Dendritic cell treated with granulocyte-macrophage colony-stimulating factor and Interleukin-4, amounts not matched to agents 40 ng/mL and 50 ng/mL, for 4 days (primary cell): ENCODE data around the gene OBSL1.

ENCODE experiments used
- H3K27ac Mint-ChIP-seq: one replicate; pipeline ENCODE4 v1.8.0; 2022; ENCODE audit warnings: mild to moderate bottlenecking, mixed read lengths
- H3K27me3 Mint-ChIP-seq: one replicate; pipeline ENCODE4 v1.8.0; 2022; ENCODE audit warnings: mild to moderate bottlenecking, mixed read lengths
- H3K36me3 Mint-ChIP-seq: one replicate; pipeline ENCODE4 v1.8.0; 2022; ENCODE audit warnings: low read depth, mixed read lengths
- H3K4me1 Mint-ChIP-seq: one replicate; pipeline ENCODE4 v1.8.0; 2022; ENCODE audit warnings: low read depth, mixed read lengths
- H3K4me3 Mint-ChIP-seq: one replicate; pipeline ENCODE4 v1.8.0; 2022; ENCODE audit warnings: mild to moderate bottlenecking, moderate library complexity, mixed read lengths
- H3K9me3 Mint-ChIP-seq: one replicate; pipeline ENCODE4 v1.8.0; 2022; ENCODE audit warnings: mixed read lengths
- intact Hi-C: fragments of 100-400 bp; cut with micrococcal nuclease; formaldehyde crosslinking; loops from one replicate; pipeline ENCODE4 v1.15.0; 2022

Gene OBSL1

DNA sequence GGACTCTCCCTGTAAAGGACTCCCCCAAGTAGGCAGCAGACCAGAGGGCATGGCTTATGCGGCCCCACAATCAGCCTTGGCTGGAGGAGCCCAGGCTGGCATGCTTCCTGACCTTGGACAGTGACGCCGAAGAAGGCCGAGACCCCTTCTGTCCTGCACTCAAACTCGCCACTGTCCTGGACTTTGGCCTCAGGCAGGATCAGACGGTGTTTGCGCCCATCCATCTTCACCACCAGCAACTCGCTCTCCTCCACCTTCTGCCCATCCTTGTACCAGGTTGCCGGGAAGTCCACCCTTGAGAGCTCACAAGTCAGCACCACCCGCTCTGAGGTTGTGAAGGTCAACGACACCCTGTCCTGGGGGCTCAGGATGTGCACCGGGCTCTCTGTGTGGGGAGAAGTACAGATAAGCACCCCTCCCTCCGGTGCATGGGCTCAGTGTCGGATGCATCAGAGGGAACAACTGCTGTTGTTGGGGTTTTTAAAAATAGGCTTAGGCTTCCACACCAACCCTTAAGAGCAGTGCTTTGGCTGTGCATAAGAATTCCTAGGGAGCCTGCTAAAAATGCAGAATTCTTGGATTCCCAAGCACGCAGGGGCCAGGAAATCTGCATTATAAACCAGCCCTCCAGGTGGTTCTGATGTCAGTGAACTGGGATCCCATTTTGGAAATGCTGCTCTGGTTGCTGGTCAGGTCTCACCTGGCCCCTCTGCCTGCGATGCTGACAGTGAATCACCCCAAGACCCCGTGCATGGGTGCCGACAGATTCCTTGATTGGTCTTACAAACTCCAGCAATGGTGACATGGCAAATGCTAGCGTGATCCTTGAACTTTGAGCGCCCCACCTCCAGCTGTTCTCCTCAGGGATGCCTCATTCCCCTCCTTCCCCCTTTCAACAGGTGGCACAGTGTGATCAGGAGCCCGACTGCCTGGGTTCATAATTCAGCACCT is 5.9 kb downstream of the OBSL1 start:
- Mint-ChIP-seq H3K4me3 (no peak overlapping the region), H3K9me3 (no peaks in the 10 kb centered on the region), H3K27ac (no peak overlapping the region), H3K27me3 (peaks cover 22% of the 10 kb centered on the region), H3K4me1 (peaks cover 4% of the 10 kb centered on the region), H3K36me3 (no peaks in the 10 kb centered on the region)
- intact Hi-C loops, result no loop called here

DNA sequence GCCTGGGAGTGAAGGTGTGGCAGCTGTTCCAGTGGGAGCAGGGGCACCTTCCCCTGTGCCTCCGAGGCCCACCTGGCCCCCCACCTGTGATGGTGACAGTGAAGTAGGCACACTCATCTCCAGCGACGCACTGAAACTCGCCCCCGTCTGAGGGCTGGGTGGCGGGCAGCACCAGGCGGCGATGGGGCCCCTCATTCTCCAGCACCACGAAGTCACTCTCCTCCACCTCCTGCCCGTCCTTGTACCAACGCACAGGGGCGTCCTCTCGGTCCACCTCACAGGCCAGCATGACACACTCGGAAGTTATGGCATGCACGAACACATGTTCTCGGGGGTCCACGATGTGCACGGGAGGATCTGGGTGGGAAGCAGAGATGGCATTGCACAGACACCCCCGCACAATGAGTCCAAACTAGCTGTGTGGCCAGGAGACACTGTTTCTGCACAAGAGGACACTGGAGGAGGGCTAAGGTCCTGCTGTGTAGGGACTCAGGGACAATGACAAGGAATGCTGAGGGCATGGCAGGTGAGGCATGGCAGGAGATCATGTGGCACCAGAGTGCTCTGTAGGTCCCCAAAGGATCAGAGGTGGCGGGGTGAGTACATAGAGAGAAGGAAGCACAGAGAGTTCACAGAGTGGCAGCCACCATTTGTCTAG is 7.9 kb downstream of the OBSL1 start:
- Mint-ChIP-seq H3K27ac (no peak overlapping the region), H3K4me1 (no peaks in the 10 kb centered on the region), H3K9me3 (no peaks in the 10 kb centered on the region), H3K4me3 (no peak overlapping the region), H3K27me3 (peaks cover 4% of the 10 kb centered on the region), H3K36me3 (no peaks in the 10 kb centered on the region)
- intact Hi-C loops, result no loop called here

DNA sequence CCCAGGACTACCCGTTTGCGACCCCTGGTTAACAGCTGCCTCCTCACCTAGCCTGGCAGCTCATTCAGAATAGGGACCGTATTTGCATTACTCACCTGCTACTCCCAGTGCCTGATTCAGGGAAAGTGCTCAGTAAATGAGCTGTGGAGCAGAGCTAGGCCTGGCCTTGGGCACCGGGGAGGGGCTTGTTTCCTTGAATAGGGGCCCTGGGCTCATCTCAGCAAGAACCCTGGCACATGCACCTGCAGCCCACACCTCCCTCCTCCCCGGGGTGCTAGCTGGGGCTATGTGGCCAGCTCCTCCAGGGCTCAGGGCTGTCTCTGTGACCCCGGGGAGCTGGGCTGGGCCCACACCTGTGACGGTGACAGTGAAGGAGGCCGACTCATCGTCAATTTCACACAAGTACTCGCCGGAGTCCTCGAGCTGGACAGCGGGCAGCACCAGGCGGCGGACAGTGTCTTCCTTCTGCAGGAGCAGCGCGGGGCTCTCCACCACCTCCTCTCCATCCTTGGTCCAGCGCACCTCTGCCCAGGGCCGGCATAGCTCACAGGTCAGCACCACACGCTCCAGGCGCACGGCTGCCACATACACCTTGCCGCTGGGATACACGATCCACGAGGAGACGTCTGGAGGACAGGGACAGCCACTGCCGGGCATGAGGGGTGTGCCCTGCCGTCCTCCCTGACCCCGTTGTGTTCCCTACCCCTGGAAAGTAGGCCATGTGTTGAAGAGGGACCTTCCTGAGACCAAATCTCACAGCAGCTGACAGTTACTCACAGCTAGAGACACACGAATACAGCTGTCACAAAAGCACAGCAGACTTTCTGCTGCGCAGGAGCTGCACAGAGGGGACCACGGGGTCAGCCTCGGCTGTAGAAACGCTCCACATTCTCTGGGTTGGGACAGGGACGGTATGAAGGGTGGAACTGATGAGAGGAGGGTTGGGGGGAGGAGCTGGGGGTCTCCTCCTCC is 9.0 kb downstream of the OBSL1 start:
- H3K27ac Mint-ChIP-seq, result no peak overlapping the region

DNA sequence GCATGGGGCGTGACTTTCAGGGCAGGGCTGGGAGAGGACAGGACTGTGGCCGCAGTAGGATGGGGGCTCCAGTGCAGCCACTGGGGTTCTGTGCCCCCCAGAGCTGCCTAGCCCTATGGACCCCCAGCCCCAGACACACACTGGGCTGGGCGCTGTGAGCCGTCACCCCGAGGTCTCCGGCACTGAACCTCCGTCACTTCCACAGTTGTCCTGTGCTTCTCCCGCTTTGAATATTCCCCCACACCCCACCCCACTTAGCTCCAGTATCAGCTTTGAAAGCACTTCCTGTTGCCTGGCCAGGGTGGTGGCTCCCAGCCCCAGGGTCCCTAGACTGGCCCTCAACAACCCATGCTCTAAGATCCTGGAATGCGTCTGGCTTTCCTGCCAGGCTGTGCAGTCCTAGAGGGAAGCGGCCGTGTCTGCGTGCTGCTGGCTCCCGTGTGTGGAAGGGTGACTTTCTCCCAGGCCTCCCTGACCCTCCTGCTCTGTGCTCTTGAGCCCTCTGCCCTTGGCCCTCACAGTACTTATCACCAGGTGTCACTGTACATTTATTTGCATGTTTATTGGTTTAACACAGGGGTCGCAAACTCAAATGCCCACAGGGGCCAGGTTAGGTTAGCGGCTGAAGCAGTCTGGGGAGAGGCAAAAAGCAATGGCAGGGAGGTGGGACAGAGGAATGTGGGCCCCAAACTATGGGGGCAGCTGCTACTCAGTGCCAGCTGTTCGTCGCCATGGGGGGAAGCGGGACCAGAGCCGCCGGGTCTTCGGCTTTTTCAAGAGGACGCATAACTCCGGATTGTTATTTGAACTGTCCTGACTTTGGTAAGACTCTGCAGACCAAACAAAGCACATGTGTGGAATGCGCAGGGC is 9.9 kb downstream of the OBSL1 start:
- no peak overlapping the region for H3K27ac Mint-ChIP-seq
- no peaks in the 10 kb centered on the region for H3K36me3 Mint-ChIP-seq
- H3K27me3 Mint-ChIP-seq, result no peaks in the 10 kb centered on the region
- no peak overlapping the region for H3K4me3 Mint-ChIP-seq
- intact Hi-C loops, result no loop called here
- H3K9me3 Mint-ChIP-seq, result no peaks in the 10 kb centered on the region
- no peaks in the 10 kb centered on the region for H3K4me1 Mint-ChIP-seq

More for the DNA sequence above, 9.0 kb downstream of the OBSL1 start:
- no peak overlapping the region for H3K4me3 Mint-ChIP-seq
- H3K36me3 Mint-ChIP-seq, result no peaks in the 10 kb centered on the region
- no peaks in the 10 kb centered on the region for H3K27me3 Mint-ChIP-seq
- no peaks in the 10 kb centered on the region for H3K9me3 Mint-ChIP-seq
- no peaks in the 10 kb centered on the region for H3K4me1 Mint-ChIP-seq
- intact Hi-C loops, result no loop called here

DNA sequence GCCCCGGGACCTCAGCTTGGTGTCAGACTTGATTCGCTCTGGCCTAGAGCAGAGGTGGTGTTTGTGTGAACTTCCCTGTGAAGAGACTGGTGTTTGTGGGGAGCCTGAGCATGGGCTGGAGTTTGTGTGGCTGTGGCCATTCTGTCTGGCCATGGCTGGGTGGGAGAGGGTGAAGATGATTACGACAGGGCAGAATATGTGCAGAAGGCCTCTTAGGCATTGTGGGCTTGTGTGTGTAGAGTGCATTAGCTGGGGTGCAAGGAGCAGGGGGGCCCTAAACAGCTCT is 10.5 kb downstream of the OBSL1 start:
- H3K36me3 Mint-ChIP-seq, result no peaks in the 10 kb centered on the region
- intact Hi-C loops, result no loop called here
- H3K4me1 Mint-ChIP-seq, result no peaks in the 10 kb centered on the region
- H3K9me3 Mint-ChIP-seq, result no peaks in the 10 kb centered on the region
- H3K27ac Mint-ChIP-seq, result no peak overlapping the region
- H3K4me3 Mint-ChIP-seq, result no peak overlapping the region
- no peaks in the 10 kb centered on the region for H3K27me3 Mint-ChIP-seq

DNA sequence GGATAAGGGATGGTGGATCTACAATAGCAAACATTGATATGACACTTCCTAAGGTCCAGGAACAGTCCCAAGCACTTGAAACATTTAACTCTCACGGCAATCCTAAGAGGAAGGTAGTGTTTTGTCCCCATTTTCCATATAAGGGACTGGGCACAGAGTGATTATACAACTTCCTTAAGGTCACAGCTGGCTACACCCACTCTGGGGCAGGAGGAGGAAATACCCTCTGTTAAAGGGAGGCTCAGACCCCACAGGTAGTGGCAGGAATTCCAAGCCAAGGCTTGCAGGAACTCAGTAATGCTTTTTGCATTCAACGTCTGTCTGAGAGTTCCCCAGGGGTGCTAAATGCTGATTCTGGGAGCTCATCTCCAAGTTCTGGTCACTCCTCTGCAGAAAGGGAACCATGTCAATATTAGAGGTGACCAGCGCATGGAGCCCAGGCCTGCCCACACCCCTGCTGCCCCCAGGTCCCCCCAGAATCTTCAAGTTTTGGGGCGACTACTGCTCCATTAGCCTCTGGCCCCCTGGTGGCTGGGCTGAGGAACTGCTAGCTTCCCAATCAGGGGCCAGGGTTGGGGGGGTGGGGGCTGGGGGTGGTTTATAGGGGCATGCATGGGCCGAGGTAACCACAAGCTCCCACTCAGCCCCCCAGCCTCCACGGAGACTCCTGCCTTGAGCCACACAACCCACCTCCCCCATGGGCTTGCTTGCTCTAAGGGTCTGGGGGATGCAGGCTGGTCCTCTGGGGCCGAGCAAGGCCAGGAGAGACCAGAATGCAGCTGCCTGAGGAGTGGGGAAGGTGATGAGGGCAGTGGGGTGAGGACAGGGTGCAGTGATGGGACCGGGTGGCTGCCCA is 11.1 kb downstream of the OBSL1 start:
- H3K4me1 Mint-ChIP-seq, result no peaks in the 10 kb centered on the region
- H3K36me3 Mint-ChIP-seq, result no peaks in the 10 kb centered on the region
- no peak overlapping the region for H3K4me3 Mint-ChIP-seq
- intact Hi-C loops, result no loop called here
- H3K9me3 Mint-ChIP-seq, result no peaks in the 10 kb centered on the region
- H3K27ac Mint-ChIP-seq, result no peak overlapping the region
- H3K27me3 Mint-ChIP-seq, result no peaks in the 10 kb centered on the region

DNA sequence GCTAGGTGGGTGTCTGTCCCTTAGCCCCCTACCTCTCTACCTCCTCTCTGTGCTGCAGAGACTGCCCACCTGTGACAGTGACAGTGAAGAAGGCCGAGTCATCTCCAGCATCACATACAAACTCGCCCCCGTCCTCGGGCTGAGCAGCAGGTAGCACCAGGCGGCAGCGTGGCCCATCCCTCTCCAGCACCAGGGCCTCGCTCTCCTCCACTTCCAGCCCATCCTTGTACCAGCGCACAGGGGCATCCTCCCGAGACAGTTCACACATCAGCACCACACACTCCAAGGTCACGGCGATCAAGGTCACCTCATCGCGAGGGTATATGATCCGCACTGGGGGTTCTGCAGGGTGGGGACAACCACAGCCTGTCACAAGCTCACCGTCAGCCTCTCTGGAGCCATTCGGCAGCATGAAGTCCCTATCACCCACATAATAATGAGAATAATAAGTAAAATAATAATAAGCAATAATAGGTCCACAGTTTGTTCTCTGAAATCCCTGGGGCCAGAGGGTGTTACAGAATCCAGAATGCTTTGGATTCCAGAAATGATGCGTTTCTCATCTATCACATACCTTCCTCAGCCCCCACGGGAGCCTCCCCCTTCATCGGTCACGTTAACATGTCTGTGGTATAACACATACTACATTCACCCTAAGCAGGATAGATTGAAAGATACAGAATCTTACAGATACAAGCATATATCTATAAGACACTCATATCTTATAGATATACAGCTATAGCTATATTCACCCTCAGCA is 12.0 kb downstream of the OBSL1 start:
- H3K27ac Mint-ChIP-seq, result no peak overlapping the region
- H3K4me1 Mint-ChIP-seq, result no peaks in the 10 kb centered on the region
- peaks cover 5% of the 10 kb centered on the region for H3K27me3 Mint-ChIP-seq
- intact Hi-C loops, result no loop called here
- H3K9me3 Mint-ChIP-seq, result no peaks in the 10 kb centered on the region
- no peaks in the 10 kb centered on the region for H3K36me3 Mint-ChIP-seq
- no peak overlapping the region for H3K4me3 Mint-ChIP-seq

DNA sequence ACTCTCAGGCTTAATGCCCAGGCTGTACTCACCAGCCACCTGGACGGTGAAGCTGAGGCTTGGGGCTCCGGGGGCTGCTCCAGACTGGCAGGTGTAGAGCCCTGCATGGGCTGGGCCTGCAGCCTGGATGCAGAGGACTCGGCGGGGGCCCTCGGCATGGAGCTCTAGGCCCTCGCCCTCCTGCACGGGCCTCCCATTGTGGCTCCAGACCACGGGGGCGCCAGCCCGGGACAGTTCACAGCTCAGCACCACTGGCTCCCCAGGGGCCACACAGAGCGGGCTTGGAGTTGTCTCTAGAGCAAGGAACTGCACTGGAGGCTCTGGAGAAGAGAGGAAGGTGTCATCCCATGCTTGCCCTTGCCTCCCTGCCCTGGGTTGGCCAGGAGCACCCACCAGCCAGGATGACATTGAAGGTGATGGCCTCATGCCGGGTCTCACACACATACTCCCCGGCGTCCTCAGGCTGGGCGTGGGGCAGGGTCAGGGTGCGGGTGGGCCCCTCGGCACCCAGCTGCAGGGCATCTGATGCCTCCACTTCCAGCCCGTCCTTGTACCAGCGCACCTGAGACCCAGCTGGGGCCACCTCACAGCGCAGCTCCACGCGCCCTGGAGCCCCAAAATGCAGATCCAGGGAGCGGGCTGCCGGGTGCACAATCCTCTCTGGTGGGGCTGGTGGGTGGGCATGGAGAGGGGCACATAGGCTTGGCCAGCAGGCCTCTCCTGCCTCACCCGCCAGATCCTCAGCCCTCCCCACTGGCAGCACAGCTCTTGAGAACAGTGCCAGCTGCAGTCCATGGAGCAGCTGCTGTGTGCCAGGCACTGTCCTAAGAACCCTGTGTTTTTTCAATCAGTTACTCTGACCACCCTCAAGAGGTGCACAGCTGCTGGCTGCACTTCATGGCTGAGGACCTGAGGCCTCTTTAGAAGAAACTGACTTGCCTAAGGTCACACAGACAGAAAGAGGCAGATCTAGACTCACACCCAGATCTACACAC is 13.3 kb downstream of the OBSL1 start:
- Mint-ChIP-seq H3K27ac (no peak overlapping the region), H3K4me3 (no peak overlapping the region), H3K9me3 (no peaks in the 10 kb centered on the region), H3K36me3 (no peaks in the 10 kb centered on the region), H3K27me3 (peaks cover 18% of the 10 kb centered on the region), H3K4me1 (no peaks in the 10 kb centered on the region)
- intact Hi-C loops, result no loop called here

DNA sequence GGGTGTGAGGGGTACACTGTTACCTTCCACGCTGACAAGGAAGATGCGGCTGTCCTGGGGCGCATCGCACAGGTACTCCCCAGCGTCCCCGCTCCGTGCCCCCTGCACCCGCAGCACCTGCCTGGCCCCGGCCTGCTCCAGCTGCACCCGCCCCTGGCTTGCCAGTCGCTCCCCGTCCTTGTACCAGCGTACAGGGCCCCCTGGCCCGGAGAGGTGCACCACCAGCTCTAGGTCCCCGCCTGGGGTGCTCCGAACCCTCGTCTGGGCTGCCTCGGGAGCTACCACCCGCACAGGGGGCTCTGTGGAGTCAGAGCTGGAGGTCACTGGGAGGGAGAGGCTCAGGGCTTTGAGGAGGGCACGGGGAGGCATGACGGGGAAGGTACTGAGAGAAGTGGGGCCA is 14.0 kb downstream of the OBSL1 start:
- no peak overlapping the region for H3K4me3 Mint-ChIP-seq

DNA sequence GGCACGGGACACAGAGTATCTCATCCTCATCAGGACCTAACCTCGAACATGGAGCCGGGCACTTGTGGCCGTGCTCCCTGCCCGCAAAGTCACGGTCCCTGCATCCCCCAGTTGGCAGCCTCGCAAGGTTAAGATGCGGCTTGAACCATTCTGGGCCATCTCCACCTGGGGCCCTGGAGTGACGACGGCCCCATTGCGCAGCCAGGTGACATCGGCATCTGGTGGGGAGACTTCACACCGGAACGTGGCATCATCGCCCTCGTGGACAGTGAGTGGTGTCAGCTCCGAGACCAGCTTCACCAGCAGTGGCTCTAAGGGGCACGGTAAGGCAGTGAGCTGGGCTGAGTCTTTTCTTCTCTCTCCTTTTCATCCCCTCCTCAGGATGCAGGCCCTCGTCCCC is 14.9 kb downstream of the OBSL1 start:
- no peaks in the 10 kb centered on the region for H3K9me3 Mint-ChIP-seq
- peaks cover 34% of the 10 kb centered on the region for H3K27me3 Mint-ChIP-seq
- peaks cover 8% of the 10 kb centered on the region for H3K4me1 Mint-ChIP-seq
- H3K27ac Mint-ChIP-seq, result no peak overlapping the region
- H3K36me3 Mint-ChIP-seq, result no peaks in the 10 kb centered on the region
- intact Hi-C loops, result no loop called here
- no peak overlapping the region for H3K4me3 Mint-ChIP-seq

More for the DNA sequence above, 14.0 kb downstream of the OBSL1 start:
- intact Hi-C loops, result no loop called here
- H3K9me3 Mint-ChIP-seq, result no peaks in the 10 kb centered on the region
- H3K27me3 Mint-ChIP-seq, result peaks cover 25% of the 10 kb centered on the region
- no peaks in the 10 kb centered on the region for H3K4me1 Mint-ChIP-seq
- no peaks in the 10 kb centered on the region for H3K36me3 Mint-ChIP-seq
- no peak overlapping the region for H3K27ac Mint-ChIP-seq

DNA sequence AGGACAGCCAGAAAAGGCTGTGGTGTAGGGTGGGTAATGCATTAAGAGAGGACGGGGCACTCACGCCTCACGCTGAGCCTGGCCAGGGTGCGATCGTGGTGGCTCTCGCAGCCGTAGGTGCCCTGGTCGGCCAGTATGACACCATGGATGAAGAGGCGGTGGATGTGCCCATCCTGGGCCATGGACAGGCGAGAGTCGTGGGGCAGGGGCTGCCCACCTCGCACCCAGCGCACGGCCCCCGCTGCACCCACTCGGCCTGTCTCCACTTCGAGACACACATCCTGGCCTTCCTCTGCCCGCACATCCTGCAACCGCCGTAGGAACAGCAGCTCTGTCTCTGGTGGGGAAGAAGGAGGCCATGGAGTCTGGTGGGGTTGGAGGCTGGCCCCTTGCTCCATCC is 15.4 kb downstream of the OBSL1 start:
- Mint-ChIP-seq H3K36me3 (no peaks in the 10 kb centered on the region), H3K27ac (no peak overlapping the region), H3K27me3 (peaks cover 38% of the 10 kb centered on the region), H3K4me3 (no peak overlapping the region), H3K4me1 (peaks cover 8% of the 10 kb centered on the region), H3K9me3 (no peaks in the 10 kb centered on the region)
- intact Hi-C loops, result no loop called here
